DMS79 (cell line): ENCODE measurements around the gene C1S.
A peak's percentile ranks its signal among the peaks of the same experiment; 100 is the strongest.
"Not testable (repeated sequence)": the region's sequence is repeated elsewhere in the genome, so short reads cannot be mapped to it uniquely, and the experiment has no call there.

Experiments
- DNase-seq: peaks from one replicate; lab custom pipeline; 2025; lab: John Stamatoyannopoulos, UW

The C1S gene

GRCh38 chr12:7102582-7102981 is 42.1 kb downstream of the C1S start:
- no peak for DNase-seq

- DNase-seq, result no peak
Observed at GRCh38 chr12:7103837-7104584, 43.5 kb downstream of the C1S start.

GRCh38 chr12:7106082-7106481 is 45.6 kb downstream of the C1S start:
- DNase-seq, result no peak

GRCh38 chr12:7107181-7107580 is 46.7 kb downstream of the C1S start:
- not testable (repeated sequence) for DNase-seq

- DNase-seq, result no peak
Observed at GRCh38 chr12:7107636-7108002, 47.1 kb downstream of the C1S start.

- DNase-seq, result peak; percentile 70
Observed at GRCh38 chr12:7108003-7108795, 47.7 kb downstream of the C1S start.

- DNase-seq, result peak; percentile 68
Observed at GRCh38 chr12:7108796-7109571, 48.5 kb downstream of the C1S start, which contains the start of gene C1RL. Gene C1RL (minus strand): TSS chr12:7109214. CDS start chr12:7109180, 34 bp downstream.

- DNase-seq, result no peak
Observed at GRCh38 chr12:7109572-7109920, 49.0 kb downstream of the C1S start.

GRCh38 chr12:7110661-7111060 is 50.1 kb downstream of the C1S start:
- no peak for DNase-seq

- DNase-seq, result no peak
Observed at GRCh38 chr12:7112041-7112440, 51.5 kb downstream of the C1S start.

- DNase-seq, result no peak
Observed at GRCh38 chr12:7113389-7113871, 52.9 kb downstream of the C1S start.

- no peak for DNase-seq
Observed at GRCh38 chr12:7114008-7114407, 53.5 kb downstream of the C1S start.

- no peak for DNase-seq
Observed at GRCh38 chr12:7114851-7115250, 54.3 kb downstream of the C1S start.

GRCh38 chr12:7116196-7116595 is 55.7 kb downstream of the C1S start:
- no peak for DNase-seq

GRCh38 chr12:7116916-7117315 is 56.4 kb downstream of the C1S start:
- DNase-seq, result no peak

GRCh38 chr12:7117670-7118069 is 57.2 kb downstream of the C1S start:
- DNase-seq, result no peak

- no peak for DNase-seq
Observed at GRCh38 chr12:7118881-7119280, 58.4 kb downstream of the C1S start.

GRCh38 chr12:7120166-7120565 is 59.6 kb downstream of the C1S start:
- no peak for DNase-seq
